ENCODE results near the gene RRP1. TPM values are rescaled to one million over a fixed set of nuclear protein-coding genes. Genes with fewer than 3 reads are reported as not detected.

RRP1 gene
- total RNA-seq, 1 donor from 2014 or later = 18.2 TPM

- peaks cover 53% of the 10 kb centered on the region for H3K4me1 ChIP-seq
- TF ChIP-seq CTCF (IDR thresholded peaks at IDR 0.05) = peak; percentile 73 to 89 (median 87)
- no peak for TF ChIP-seq POLR2AphosphoS5 (IDR thresholded peaks at IDR 0.05; ENCODE audit: insufficient read depth in 1 of 2, low read depth in 1 of 2)
- no peak for TF ChIP-seq POLR2A (IDR thresholded peaks at IDR 0.05)
Measured at GRCh38 chr21:43810505-43811261, 21.3 kb downstream of the RRP1 start.

GRCh38 chr21:43811262-43812105 lies 22.1 kb downstream of the RRP1 start:
- intact Hi-C loops (cut with DNase I) = loop anchor here (5.0 kb wide), 1 partner anchor 166 kb away; no protein-coding TSS in a partner anchor
- Histone ChIP-seq H3K9me3 (no peaks in the 10 kb centered on the region), H3K27me3 (no peaks in the 10 kb centered on the region), H3K27ac (peak overlapping the region; percentile 60), H3K4me3 (peak overlapping the region in 1 of 2 donors; percentile 27), H3K36me3 (no peaks in the 10 kb centered on the region), H3K4me1 (peaks cover 53% of the 10 kb centered on the region)
- no peak for DNase-seq (ENCODE audit: extremely low spot score in 2 of 2)
- no peak for TF ChIP-seq POLR2AphosphoS5 (IDR thresholded peaks at IDR 0.05; ENCODE audit: insufficient read depth in 1 of 2, low read depth in 1 of 2)
- no peak for TF ChIP-seq POLR2A (IDR thresholded peaks at IDR 0.05)
- TF ChIP-seq CTCF (IDR thresholded peaks at IDR 0.05) = no peak

More at GRCh38 chr21:43810505-43811261, 21.3 kb downstream of the RRP1 start:
- intact Hi-C loops (cut with DNase I) = loop anchor here (5.0 kb wide), 1 partner anchor 167 kb away; no protein-coding TSS in a partner anchor
- Histone ChIP-seq H3K9me3 (no peaks in the 10 kb centered on the region), H3K27ac (peak overlapping the region; percentile 60), H3K27me3 (no peaks in the 10 kb centered on the region), H3K36me3 (no peaks in the 10 kb centered on the region), H3K4me3 (peak overlapping the region in 1 of 2 donors; percentile 27)
- DNase-seq (ENCODE audit: extremely low spot score in 2 of 2) = no peak

GRCh38 chr21:43812139-43812821 lies 22.9 kb downstream of the RRP1 start:
- TF ChIP-seq POLR2A (IDR thresholded peaks at IDR 0.05) (no peak), POLR2AphosphoS5 (IDR thresholded peaks at IDR 0.05; ENCODE audit: insufficient read depth in 1 of 2, low read depth in 1 of 2) (peak; percentile 39 to 46)
- Histone ChIP-seq H3K4me3 (peak overlapping the region in 1 of 2 donors; percentile 27), H3K9me3 (no peaks in the 10 kb centered on the region), H3K36me3 (no peaks in the 10 kb centered on the region), H3K4me1 (peaks cover 53% of the 10 kb centered on the region), H3K27me3 (no peaks in the 10 kb centered on the region), H3K27ac (peak overlapping the region; percentile 60)
- DNase-seq (ENCODE audit: extremely low spot score in 2 of 2) = no peak
- intact Hi-C loops (cut with DNase I) = loop anchor here (5.0 kb wide), 1 partner anchor 165 kb away; no protein-coding TSS in a partner anchor

GRCh38 chr21:43812957-43813655 lies 23.7 kb downstream of the RRP1 start:
- intact Hi-C loops (cut with DNase I) = loop anchor here (5.0 kb wide), 1 partner anchor 164 kb away; no protein-coding TSS in a partner anchor
- no peak for TF ChIP-seq POLR2AphosphoS5 (IDR thresholded peaks at IDR 0.05; ENCODE audit: insufficient read depth in 1 of 2, low read depth in 1 of 2)
- TF ChIP-seq POLR2A (IDR thresholded peaks at IDR 0.05) = no peak
- TF ChIP-seq CTCF (IDR thresholded peaks at IDR 0.05) = no peak
- no peak for DNase-seq (ENCODE audit: extremely low spot score in 2 of 2)
- peak overlapping the region; percentile 60 for H3K27ac ChIP-seq
- H3K36me3 ChIP-seq = no peaks in the 10 kb centered on the region
- peaks cover 53% of the 10 kb centered on the region for H3K4me1 ChIP-seq
- H3K4me3 ChIP-seq = no peak overlapping the region
- H3K9me3 ChIP-seq = no peaks in the 10 kb centered on the region
- no peaks in the 10 kb centered on the region for H3K27me3 ChIP-seq

All from vagina (tissue), 2 donors.